Esophagus muscularis mucosa (tissue), 4 donors: ENCODE measurements around the gene GPX6. TPM values are rescaled to one million over a fixed set of nuclear protein-coding genes. Genes with fewer than 3 reads are reported as not detected.
A peak's percentile ranks its signal among the peaks of the same experiment; 100 is the strongest.

Experiments
- DNase-seq: peaks from one replicate; pipeline ENCODE4 v3.0.0-alpha.2; 2017; ENCODE audit errors: extremely low spot score
- H3K27ac ChIP-seq, 4 donors: fragments of 200-600 bp; sonication (generic); replicated peaks in 1 of 4; 1 replicate in 3 of 4; 2 replicates in 1 of 4; pipeline ENCODE4 v1.5.1; 2016 to 2019; ENCODE audit warnings: mild to moderate bottlenecking in 1 of 4
- H3K27me3 ChIP-seq, 4 donors: fragments of 200-600 bp; sonication (generic); one replicate each; pipeline versions ENCODE4 v1.5.1 to v1.6.0; 2016 to 2019
- H3K36me3 ChIP-seq, 4 donors: fragments of 200-600 bp; sonication (generic); one replicate each; pipeline ENCODE4 v1.5.1; 2016 to 2019
- H3K4me1 ChIP-seq, 4 donors: fragments of 200-600 bp; sonication (generic); one replicate each; pipeline ENCODE4 v1.5.1; 2016 to 2019
- H3K4me3 ChIP-seq, 4 donors: fragments of 200-600 bp; sonication (generic); 1 replicate in 2 of 4; 2 replicates in 2 of 4; pipeline ENCODE4 v1.5.1; 2016 to 2019; ENCODE audit warnings: mild to moderate bottlenecking in 4 of 4, moderate library complexity in 1 of 4
- H3K9me3 ChIP-seq, 4 donors: fragments of 200-600 bp; sonication (generic); 1 replicate in 3 of 4; 2 replicates in 1 of 4; pipeline ENCODE4 v1.5.1; 2016 to 2019
- CTCF ChIP-seq, 3 experiments: fragments of 200-600 bp in 2 of 3; fragments of 450-650 bp in 1 of 3; sonication (generic) in 2 of 3; IDR thresholded peaks; one replicate each; pipeline ENCODE4 v1.5.1; 2017 to 2019; ENCODE audit warnings: antibody characterized with exemption in 3 of 3, mild to moderate bottlenecking in 2 of 3, moderate library complexity in 1 of 3
- EP300 ChIP-seq: sonication (generic); formaldehyde crosslinking; IDR thresholded peaks from one replicate; pipeline ENCODE4 v1.6.1; 2017; ENCODE audit warnings: antibody characterized with exemption
- POLR2A ChIP-seq: fragments of 450-650 bp; IDR thresholded peaks from one replicate; pipeline ENCODE4 v1.6.1; 2017; ENCODE audit warnings: antibody characterized with exemption, moderate library complexity, mild to moderate bottlenecking, low read depth
- POLR2AphosphoS5 ChIP-seq, 2 donors: sonication (generic); formaldehyde crosslinking; IDR thresholded peaks; one replicate each; pipeline ENCODE4 v1.6.1; 2017; ENCODE audit warnings: antibody characterized with exemption in 2 of 2
- WGBS: methylation state at CpG from one replicate; pipeline ENCODE4 v1.1.5; 2018; 5-methylcytosine and 5-hydroxymethylcytosine counted together
- intact Hi-C: fragments of 100-400 bp; cut with DNase I; formaldehyde crosslinking; loops from one replicate; pipeline ENCODE4 v1.15.1; 2023
- total RNA-seq, 4 donors: library from RNA; depleted of rRNA; stranded (reverse); fragments of >200 nt; gene quantifications; one replicate each; pipeline versions ENCODE4 v1.1.0 to v1.2.1, GENCODE V29; 2016

GPX6 gene
- total RNA-seq: not detected

GRCh38 chr6:28515676-28516075 is at the start of gene GPX6:
Gene GPX6 (minus strand): TSS chr6:28515793. CDS start chr6:28515743, 50 bp downstream.
- intact Hi-C loops: no loop called here
- H3K4me3 ChIP-seq: no peak within 1 kb of the TSS
- peaks cover 0 to 34% (median 0%) of the 10 kb centered on the region in 4 donors for H3K27me3 ChIP-seq
- H3K9me3 ChIP-seq: no peaks in the 10 kb centered on the region
- WGBS: 61% methylated on average over 4 of the region's 4 CpGs
- DNase-seq: peak; percentile 53
- no peak within 1 kb of the TSS for H3K27ac ChIP-seq
- no peak for TF ChIP-seq POLR2AphosphoS5 (IDR thresholded peaks at IDR 0.05)
- TF ChIP-seq POLR2A: no peak
- TF ChIP-seq CTCF (IDR thresholded peaks at IDR 0.05): no peak
- no peak for TF ChIP-seq EP300
- no peaks in the 10 kb centered on the region for H3K4me1 ChIP-seq
- H3K36me3 ChIP-seq: no peaks in the 10 kb centered on the region

- intact Hi-C loops: no loop called here
- no peak for TF ChIP-seq EP300
- TF ChIP-seq POLR2A: no peak
- no peak overlapping the region for H3K4me3 ChIP-seq
- no peak overlapping the region for H3K27ac ChIP-seq
- WGBS: 47% methylated on average over 3 of the region's 3 CpGs
- no peaks in the 10 kb centered on the region for H3K9me3 ChIP-seq
- no peaks in the 10 kb centered on the region for H3K4me1 ChIP-seq
- no peaks in the 10 kb centered on the region for H3K36me3 ChIP-seq
- H3K27me3 ChIP-seq: peaks cover 0 to 28% (median 0%) of the 10 kb centered on the region in 4 donors
- DNase-seq: no peak
Measured at GRCh38 chr6:28563430-28564095, 48.0 kb upstream of the GPX6 start.

- Histone ChIP-seq H3K27me3 (peaks cover 0 to 39% (median 0%) of the 10 kb centered on the region in 4 donors), H3K9me3 (no peaks in the 10 kb centered on the region), H3K27ac (no peak overlapping the region), H3K4me3 (no peak overlapping the region), H3K4me1 (no peaks in the 10 kb centered on the region), H3K36me3 (no peaks in the 10 kb centered on the region)
- TF ChIP-seq POLR2AphosphoS5 (IDR thresholded peaks at IDR 0.05): no peak
- no peak for TF ChIP-seq EP300
- TF ChIP-seq CTCF (IDR thresholded peaks at IDR 0.05): no peak
- no peak for TF ChIP-seq POLR2A
- DNase-seq: no peak
- intact Hi-C loops: no loop called here
- WGBS: 80% methylated on average over 3 of the region's 3 CpGs
Measured at GRCh38 chr6:28558629-28559028, 43.0 kb upstream of the GPX6 start.

- H3K27me3 ChIP-seq: peaks cover 0 to 58% (median 0%) of the 10 kb centered on the region in 4 donors
- 77% methylated on average over 2 of the region's 2 CpGs for WGBS
- no peak for DNase-seq
Measured at GRCh38 chr6:28555136-28555535, 39.5 kb upstream of the GPX6 start.

GRCh38 chr6:28553986-28554881 is 38.6 kb upstream of the GPX6 start:
- Histone ChIP-seq H3K27me3 (peaks cover 0 to 64% (median 0%) of the 10 kb centered on the region in 4 donors), H3K9me3 (no peaks in the 10 kb centered on the region), H3K27ac (no peak overlapping the region), H3K36me3 (no peaks in the 10 kb centered on the region), H3K4me1 (no peaks in the 10 kb centered on the region), H3K4me3 (no peak overlapping the region)
- intact Hi-C loops: no loop called here
- WGBS: 25% methylated on average over 24 of the region's 25 CpGs
- TF ChIP-seq EP300 (no peak), POLR2AphosphoS5 (IDR thresholded peaks at IDR 0.05) (no peak), CTCF (IDR thresholded peaks at IDR 0.05) (no peak), POLR2A (no peak)
- DNase-seq: no peak

More at GRCh38 chr6:28555136-28555535, 39.5 kb upstream of the GPX6 start:
- Histone ChIP-seq H3K9me3 (no peaks in the 10 kb centered on the region), H3K4me3 (no peak overlapping the region), H3K4me1 (no peaks in the 10 kb centered on the region), H3K36me3 (no peaks in the 10 kb centered on the region), H3K27ac (no peak overlapping the region)
- no peak for TF ChIP-seq EP300
- intact Hi-C loops: no loop called here
